ENCODE data around the gene SLC6A3.

- no peak for TF ChIP-seq CTCF (IDR thresholded peaks at IDR 0.05)
- TF ChIP-seq EP300 (IDR thresholded peaks at IDR 0.05), result no peak
Observed at GRCh38 chr5:1432296-1432695, 12.9 kb downstream of the SLC6A3 start.

Measured in ovary (tissue), 3 donors.